Mucosa of descending colon (tissue), 3 donors: ENCODE measurements around the gene TDP2. TPM values are rescaled to one million over a fixed set of nuclear protein-coding genes. Genes with fewer than 3 reads are reported as not detected.

Experiments used
- ATAC-seq: fragments of 200-7000 bp; cut with Tn5 transposase; one replicate; pipeline ENCODE4 v1.9.1; 2020; ENCODE audit warnings: mild to moderate bottlenecking, moderate library complexity
- DNase-seq, 3 donors: peaks; one replicate each; pipeline ENCODE4 v3.0.0-alpha.2; 2020
- H3K36me3 ChIP-seq: fragments of 200-600 bp; one replicate; pipeline ENCODE4 v1.8.0; 2021; ENCODE audit warnings: low read depth, mild to moderate bottlenecking
- H3K4me1 ChIP-seq: fragments of 200-600 bp; one replicate; pipeline ENCODE4 v1.8.0; 2021; ENCODE audit warnings: low read depth, mild to moderate bottlenecking
- H3K4me3 ChIP-seq: fragments of 200-600 bp; one replicate; pipeline ENCODE4 v1.8.0; 2021; ENCODE audit warnings: mild to moderate bottlenecking
- H3K9me3 ChIP-seq: fragments of 200-600 bp; one replicate; pipeline ENCODE4 v1.8.0; 2021; ENCODE audit warnings: mild to moderate bottlenecking
- intact Hi-C, 2 donors: fragments of 100-400 bp; cut with DNase I in 1 of 2; cut with micrococcal nuclease in 1 of 2; formaldehyde crosslinking; loops; one replicate each; pipeline versions ENCODE4 v1.11.0 to v1.11.1; 2022; cut with DNase I, micrococcal nuclease
- total RNA-seq, 3 donors: library from RNA; stranded (reverse); fragmentation: NEBNext Ultra II Directional in 2 of 3; extraction: Animal tissue kit (Norgen Biotek cat#: 25700) in 2 of 3; gene quantifications; one replicate each; pipeline versions ENCODE4 v1.2.1 to v1.2.4, GENCODE V29; 2021 to 2023
- TF ChIP-seq, protein P1 (sequence below): fragments of 200-600 bp; IDR thresholded peaks from one replicate; pipeline ENCODE4 v1.8.0; 2022; ENCODE audit warnings: antibody characterized with exemption, mild to moderate bottlenecking
- donor health status: DM: no; HTN: no; CAD: no; lungs with moderate emphysema.
- donor health status: DM: no; HTN: no; CAD: no.
- donor health status: DM: no; HTN: yes; CAD: no.

Gene TDP2
- total RNA-seq, 3 donors from 2014 or later: 146 to 343 (median 173) TPM

DNA sequence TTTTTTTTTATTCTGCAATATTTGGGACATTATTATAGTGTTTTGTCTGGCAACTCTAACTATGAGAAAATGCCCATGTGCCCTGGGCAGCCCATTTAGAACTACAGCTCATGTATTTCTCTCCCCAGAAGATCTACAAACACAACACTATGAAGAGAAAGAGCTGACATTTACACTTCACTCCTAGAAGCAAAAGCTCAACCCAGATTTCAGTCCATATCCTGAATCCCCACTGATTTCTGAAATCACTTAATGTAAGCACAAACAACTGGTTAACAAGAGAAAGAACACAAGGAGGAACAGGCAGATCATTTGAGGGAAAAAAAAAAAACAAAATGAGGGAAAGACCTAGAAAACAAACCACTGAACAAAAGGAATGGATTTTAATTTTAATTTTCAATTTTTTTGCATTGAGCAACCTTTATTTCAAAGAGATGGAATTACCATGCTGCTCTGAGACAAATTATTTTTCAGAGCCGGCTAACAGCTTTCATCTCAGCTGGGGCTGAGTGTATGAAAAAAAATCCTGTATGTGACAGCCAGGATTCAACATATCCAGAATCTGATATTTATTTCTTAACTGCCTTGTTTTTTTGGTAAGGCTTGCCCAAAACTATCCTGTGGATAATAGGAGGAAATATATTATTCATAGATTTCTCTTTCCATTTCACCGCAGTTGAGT is 53.2 kb downstream of the TDP2 start:
- TF ChIP-seq, protein P1, sequence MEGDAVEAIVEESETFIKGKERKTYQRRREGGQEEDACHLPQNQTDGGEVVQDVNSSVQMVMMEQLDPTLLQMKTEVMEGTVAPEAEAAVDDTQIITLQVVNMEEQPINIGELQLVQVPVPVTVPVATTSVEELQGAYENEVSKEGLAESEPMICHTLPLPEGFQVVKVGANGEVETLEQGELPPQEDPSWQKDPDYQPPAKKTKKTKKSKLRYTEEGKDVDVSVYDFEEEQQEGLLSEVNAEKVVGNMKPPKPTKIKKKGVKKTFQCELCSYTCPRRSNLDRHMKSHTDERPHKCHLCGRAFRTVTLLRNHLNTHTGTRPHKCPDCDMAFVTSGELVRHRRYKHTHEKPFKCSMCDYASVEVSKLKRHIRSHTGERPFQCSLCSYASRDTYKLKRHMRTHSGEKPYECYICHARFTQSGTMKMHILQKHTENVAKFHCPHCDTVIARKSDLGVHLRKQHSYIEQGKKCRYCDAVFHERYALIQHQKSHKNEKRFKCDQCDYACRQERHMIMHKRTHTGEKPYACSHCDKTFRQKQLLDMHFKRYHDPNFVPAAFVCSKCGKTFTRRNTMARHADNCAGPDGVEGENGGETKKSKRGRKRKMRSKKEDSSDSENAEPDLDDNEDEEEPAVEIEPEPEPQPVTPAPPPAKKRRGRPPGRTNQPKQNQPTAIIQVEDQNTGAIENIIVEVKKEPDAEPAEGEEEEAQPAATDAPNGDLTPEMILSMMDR: no peak
- DNase-seq (no peak), ATAC-seq (no peak)
- intact Hi-C loops: no loop called here
- Histone ChIP-seq H3K36me3 (no peaks in the 10 kb centered on the region), H3K4me3 (no peak overlapping the region), H3K9me3 (no peaks in the 10 kb centered on the region), H3K4me1 (no peaks in the 10 kb centered on the region)

DNA sequence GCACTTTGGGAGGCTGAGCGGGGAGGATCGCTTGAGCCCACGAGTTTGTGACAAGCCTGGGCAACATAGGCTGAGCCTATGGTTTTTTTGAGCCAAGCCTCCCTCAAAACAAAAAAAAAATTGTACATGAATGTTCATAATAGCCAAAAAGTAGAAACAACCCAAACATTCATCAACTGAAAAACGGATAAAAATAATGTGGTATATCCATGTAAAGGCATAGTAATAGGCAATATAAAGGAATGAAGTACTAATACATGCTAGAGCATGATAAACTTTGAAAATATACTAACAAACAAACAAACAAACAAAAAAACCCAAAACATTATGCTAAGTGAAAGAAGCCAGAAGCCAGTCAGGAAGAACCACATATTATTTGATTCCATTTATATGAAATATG is 56.0 kb downstream of the TDP2 start:
- no peaks in the 10 kb centered on the region for H3K9me3 ChIP-seq
- DNase-seq: no peak
- no peak overlapping the region for H3K4me3 ChIP-seq
- no peak for ATAC-seq
- TF ChIP-seq, protein P1: no peak
- intact Hi-C loops: no loop called here
- no peaks in the 10 kb centered on the region for H3K4me1 ChIP-seq
- H3K36me3 ChIP-seq: no peaks in the 10 kb centered on the region

DNA sequence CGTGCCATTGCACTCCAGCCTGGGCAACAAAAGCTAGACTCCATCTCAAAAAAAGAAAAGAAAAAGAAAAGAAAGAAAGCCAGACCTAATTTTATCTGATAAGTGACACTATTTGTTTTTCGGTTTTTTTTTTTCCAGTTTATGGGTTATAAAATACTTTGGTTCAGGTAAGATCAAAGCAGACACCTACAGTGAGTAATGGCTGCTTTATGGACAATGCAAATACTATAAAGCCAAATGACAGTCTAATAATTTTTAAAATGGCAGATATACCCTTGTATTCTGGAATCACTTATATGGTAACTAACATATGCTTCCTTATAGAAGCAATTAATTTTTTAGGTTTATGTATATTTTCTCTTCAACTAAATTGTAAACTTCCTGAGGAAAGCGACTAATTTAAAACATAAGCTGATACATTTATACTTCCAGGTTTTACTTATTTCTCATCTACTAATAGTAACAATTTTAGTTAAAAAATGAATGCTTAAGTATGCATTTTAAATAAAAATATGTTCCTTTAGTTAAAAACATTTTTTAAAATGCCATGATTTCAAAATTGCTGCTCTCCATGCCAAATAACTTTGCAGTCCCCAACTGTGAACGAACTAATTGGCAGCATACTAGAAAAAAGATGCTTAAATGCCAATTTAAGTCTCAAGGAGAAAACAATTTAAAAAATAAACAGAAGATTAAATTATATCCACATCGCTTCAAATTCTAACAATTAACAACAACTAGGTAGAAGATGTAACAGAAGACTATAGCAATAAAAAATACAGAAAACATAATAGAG is 59.2 kb downstream of the TDP2 start:
- H3K4me1 ChIP-seq: no peaks in the 10 kb centered on the region
- H3K9me3 ChIP-seq: no peaks in the 10 kb centered on the region
- H3K4me3 ChIP-seq: no peak overlapping the region
- H3K36me3 ChIP-seq: no peaks in the 10 kb centered on the region
- no peak for DNase-seq
- intact Hi-C loops: no loop called here
- TF ChIP-seq, protein P1: no peak
- peak; percentile 52 for ATAC-seq

DNA sequence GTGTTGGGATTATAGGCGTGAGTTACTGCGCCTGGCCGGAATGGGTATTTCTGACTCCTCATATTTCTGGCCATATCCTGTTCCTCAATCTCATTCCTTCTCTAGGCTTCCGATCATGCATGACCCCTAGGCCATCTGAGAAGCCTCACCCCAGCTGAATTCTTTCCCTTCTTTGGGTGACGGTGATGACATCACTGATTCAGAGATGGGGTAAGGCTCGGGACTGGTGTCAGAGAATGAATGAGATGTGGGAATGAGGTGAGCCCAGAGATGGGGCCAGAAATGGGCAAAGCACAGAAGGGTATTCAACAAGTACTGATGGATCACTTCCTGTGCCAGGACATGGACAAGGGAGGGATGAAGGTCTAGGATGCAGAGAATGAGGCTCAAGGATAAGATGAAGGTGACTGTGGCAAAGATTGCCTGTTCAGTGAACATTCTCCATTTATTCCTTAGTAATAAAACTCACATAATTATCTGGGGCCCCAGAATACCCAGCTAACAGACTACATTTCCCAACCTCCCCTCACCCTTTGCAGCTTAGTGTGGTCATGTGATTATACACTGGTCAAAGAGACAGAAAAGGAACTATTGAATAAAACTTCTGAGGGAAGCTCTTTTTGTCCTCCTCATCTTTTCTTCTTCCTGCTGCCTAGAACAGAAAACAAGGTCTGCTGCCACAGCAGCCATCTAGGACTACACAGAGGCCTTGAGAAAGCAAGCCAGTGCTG is 60.3 kb downstream of the TDP2 start:
- intact Hi-C loops: no loop called here
- H3K9me3 ChIP-seq: no peaks in the 10 kb centered on the region
- DNase-seq: no peak
- H3K4me1 ChIP-seq: no peaks in the 10 kb centered on the region
- H3K4me3 ChIP-seq: no peak overlapping the region
- H3K36me3 ChIP-seq: no peaks in the 10 kb centered on the region
- TF ChIP-seq, protein P1: no peak
- no peak for ATAC-seq

DNA sequence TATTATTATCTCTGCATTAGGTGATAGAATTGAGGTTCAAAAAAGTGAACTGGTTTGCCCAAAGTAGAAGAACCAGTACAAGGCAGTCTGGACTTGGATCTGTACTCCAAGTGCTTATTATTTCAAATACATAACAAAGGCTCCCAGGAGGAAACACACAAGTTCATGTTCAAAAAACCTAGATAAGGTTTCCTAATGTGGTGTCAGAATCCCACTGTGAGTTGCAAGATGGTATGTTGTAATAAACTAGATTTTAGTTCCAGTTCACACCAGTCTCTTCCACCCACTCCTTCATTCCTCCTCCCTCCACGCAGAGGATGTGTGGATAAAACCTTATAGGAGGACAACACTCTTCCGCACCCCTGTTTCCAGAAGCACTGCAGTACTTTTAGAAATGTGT is 63.5 kb downstream of the TDP2 start:
- Histone ChIP-seq H3K4me3 (no peak overlapping the region), H3K9me3 (no peaks in the 10 kb centered on the region), H3K36me3 (no peaks in the 10 kb centered on the region), H3K4me1 (no peaks in the 10 kb centered on the region)
- intact Hi-C loops: no loop called here
- ATAC-seq (no peak), DNase-seq (no peak)
- TF ChIP-seq, protein P1: no peak
